Activated CD4-positive, alpha-beta T cell treated with anti-CD3 and anti-CD28 coated beads, Interleukin-2, amount 50 U/mL, for 48 hours (primary cell): Measurements from ENCODE around the gene AMBRA1.

Experiments
- DNase-seq, 2 experiments: peaks; one replicate each; pipeline ENCODE4 v3.0.0-alpha.2; 2020

AMBRA1 gene

DNA sequence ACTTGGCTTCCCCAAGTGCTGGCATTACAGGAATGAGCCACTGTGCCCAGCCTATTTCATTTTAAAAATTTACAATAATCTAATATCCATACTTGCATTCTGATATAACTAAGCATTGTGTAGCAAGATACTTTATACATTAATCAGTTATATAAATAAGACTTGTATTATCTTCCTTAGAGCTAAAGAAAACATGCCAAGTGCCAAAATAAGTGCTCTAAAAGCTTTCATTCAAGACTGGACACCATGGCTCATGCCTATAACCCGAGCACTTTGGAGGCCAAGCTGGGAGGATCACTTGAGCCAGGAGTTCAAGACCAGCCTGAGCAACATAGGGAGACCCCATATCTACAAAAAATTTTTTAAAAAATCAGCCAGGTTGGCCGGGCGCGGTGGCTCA, 123.9 kb downstream of the AMBRA1 start:
- DNase-seq: no peak

DNA sequence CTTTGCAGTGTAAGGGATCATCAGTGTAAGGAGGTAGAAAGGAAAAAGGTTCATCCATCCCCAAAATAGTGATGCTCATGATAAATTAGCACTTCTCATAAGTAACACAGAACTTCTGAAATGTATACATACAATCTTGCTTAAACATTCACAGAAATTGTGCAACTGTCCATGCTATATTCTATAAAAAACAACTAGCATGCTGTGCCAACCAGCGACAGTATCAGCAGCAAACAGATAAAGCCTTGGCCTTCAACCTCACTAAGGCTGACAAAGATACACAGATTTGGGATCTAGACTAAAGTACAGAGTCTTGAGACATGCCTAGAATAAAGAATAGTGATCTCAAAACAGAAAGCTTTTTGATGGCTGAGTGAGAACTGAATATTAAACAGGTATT, 128.1 kb downstream of the AMBRA1 start:
- no peak for DNase-seq

DNA sequence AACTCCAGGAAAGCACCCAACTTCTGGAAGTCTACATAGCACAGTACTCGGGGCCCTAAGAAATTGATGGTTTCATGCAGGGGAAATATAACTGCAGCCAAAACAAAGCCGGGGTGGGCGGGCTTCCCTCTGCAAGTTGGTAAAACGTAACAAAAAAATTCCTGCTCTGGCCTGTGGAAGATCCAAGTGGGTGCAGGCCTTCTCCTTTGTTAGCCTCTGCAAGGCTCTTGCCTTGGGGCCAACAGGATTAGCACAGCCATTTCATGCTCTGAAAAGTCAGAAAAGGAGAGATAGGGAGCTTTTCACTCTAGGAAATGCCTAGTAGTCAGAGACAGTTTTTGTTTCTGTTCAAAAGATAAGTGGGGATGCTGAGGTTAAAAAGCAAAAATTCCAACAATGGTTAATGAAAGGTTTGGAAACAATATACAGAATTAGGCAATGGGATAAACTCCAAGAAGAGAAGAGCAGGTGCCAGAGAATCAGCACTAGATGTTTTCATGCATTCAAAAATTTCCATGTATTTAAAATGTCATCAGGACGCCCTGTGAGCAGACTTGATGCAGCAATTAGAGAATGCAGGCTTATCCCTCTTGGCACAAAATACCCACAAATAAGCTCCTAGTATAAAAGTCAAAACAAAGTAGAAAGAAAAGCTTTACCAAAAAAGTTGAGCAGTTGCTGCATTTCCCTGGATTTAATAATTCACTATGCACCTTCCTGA, 130.0 kb downstream of the AMBRA1 start:
- no peak for DNase-seq

GRCh38 chr11:46461461-46461927, 132.3 kb downstream of the AMBRA1 start:
- no peak for DNase-seq

GRCh38 chr11:46458491-46458890, 135.3 kb downstream of the AMBRA1 start:
- no peak for DNase-seq

DNA sequence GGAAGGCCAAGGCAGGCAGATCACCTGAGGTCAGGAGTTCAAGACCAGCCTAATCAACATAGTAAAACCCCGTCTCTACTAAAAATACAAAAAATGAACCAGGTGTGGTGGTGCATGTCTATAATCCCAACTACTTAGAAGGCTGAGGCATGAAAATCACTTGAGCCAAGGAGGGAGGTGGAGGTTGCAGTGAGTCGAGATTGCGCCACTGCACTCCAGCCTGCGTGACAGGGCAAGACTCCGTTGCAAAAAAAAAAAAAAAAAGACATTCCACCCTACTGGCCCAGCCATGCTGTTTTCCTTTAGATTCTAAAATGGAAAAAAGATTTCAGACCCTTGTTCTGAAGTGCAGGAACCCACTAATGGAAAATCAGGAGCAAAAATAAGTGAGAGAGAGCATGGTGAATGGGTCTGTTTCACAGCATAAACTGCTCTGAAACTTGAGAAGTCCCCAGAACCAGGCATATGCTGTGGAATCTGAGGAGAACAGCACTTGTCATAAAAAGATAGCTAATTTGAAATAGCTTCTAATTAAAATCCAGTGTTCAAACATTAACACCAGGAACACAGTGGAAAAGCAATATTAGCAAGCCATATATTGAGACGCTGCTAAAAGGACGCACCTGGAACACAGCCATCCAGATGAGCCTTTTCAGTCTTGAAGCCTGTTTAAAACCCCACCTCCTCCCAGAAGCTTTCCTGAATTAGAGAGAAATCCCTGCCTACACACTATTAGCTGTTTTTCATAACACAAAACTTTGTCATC, 136.0 kb downstream of the AMBRA1 start:
- DNase-seq: no peak

DNA sequence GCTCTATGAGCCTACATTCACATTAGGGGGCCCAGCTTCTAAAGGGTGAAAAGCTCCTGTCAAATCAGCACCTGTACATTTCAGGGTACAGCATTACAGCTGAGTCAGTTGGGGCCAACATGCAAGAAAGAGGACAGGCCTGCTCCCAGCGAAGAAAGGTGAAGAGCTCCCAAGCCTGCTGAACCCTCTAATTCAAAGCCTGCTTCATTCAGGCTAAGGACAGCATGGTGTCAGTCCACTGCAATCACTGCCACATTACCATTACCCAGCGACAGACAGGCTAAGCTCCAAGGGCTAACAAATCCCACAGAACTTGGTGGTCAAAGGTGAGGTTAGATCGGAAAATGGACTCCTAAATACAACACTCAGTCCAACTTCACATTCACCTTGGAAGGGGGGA, 136.8 kb downstream of the AMBRA1 start:
- no peak for DNase-seq

GRCh38 chr11:46456269-46457001, 137.4 kb downstream of the AMBRA1 start:
- no peak for DNase-seq

DNA sequence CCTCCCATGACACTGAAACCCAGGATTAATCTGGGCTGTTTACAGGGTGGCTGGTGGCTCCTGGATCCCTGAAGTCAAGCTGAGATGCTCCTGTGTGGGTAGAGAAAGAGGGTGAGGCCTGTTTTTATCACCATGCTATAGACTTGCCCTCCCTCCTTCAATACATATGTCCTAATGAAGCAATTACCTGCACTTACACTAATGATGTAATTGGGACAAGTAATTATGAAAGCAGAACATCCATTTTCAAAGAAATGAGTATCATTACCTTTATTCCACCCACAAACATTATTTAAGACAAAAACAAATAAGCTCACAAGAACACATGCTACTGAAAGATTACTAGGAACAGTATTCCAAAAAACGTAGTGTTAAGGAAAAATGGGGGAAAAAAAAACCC, 138.0 kb downstream of the AMBRA1 start:
- DNase-seq: no peak

- DNase-seq: no peak
Observed at GRCh38 chr11:46452918-46453517, 140.8 kb downstream of the AMBRA1 start.

GRCh38 chr11:46451759-46452158, 142.1 kb downstream of the AMBRA1 start:
- no peak for DNase-seq

GRCh38 chr11:46450846-46451477, 142.9 kb downstream of the AMBRA1 start:
- no peak for DNase-seq

DNA sequence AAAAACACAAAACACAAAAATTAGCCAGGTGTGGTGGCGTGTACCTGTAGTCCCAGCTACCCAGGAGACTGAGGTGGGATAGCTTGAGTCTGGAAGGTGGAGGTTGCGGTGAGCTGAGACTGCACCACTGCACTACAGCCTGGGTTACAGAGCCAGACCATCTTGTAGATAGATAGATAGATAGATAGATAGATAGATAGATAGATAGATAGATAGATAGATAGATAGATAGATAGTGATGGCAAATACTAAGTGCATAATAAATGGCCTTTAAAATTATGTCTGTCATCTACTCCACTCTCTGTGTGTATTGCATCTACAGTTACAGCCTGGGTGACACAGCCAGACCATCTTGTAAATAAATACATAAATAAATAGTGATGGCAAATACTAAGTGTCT, 146.3 kb downstream of the AMBRA1 start:
- DNase-seq: no peak

- DNase-seq: no peak
Observed at GRCh38 chr11:46445920-46446771, 147.7 kb downstream of the AMBRA1 start.

DNA sequence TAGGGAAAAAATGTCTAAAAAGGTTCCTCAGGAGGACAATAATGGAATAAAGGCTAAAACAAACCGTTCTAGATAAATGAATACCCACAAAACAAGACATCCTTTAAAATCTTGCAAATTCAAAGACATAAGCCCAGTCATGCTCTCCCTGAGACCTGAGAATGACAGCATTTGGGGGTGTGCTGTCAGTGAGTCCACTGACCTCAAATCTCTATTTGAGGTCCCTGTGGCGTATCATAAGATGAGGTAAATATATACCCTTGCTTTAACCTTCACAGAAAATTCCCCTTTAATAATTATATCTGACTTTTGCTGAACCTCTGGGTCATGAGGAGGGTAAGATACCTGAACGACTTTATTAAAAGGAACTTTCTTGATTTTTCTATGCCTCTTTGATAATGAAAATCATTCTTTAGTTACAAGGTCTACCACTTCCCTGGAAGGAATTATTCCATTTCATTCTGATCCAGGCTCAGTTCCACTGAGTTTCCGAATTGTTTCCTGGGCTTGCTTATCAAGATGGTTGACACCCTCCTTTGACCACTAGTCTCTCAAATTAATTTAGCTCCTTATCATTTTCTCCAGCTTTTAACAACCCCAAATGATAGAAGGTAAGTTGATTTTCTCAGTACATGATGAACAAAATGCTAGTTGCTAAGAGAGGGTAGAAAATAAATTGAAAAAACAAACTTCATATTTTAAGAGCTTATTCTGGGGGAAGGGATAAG, 148.5 kb downstream of the AMBRA1 start:
- no peak for DNase-seq

DNA sequence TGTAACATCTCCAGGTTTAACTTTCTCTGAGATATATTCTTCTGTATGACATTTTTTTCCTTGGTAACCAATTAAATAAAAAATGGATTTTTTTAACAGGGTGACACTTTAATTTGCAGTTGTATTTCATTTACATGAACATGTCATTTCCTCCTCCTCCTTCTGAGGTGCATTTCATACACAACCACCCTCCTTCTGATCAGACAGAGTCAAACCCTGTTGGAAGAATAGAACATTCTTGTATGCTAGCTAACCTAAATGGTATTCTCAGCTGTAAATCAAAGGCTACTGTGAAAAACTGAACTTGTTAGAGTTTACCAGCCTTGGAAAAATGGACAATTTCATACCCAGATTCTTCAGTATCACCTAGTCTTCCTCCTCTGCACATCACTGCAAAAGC, 149.5 kb downstream of the AMBRA1 start:
- DNase-seq: no peak

DNA sequence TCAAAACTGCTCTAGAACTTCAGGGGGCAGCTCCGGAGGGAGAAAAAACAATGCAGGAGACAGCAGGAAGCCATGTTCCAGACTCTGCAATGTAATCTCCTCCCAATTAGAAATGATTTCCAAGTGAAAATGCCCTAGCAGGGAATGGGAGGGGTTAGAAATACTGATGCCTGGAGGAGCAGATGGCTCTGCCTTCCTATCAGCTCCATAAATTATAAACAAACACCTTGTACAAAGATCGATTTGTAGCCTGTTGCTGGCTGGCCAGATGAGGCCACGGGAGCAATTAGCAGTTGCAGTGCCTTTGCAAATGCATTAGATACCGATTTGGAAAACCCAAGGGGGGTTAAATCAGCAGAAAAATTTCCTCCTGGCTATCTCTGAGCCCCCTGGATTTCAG, 155.6 kb downstream of the AMBRA1 start:
- DNase-seq: no peak

DNA sequence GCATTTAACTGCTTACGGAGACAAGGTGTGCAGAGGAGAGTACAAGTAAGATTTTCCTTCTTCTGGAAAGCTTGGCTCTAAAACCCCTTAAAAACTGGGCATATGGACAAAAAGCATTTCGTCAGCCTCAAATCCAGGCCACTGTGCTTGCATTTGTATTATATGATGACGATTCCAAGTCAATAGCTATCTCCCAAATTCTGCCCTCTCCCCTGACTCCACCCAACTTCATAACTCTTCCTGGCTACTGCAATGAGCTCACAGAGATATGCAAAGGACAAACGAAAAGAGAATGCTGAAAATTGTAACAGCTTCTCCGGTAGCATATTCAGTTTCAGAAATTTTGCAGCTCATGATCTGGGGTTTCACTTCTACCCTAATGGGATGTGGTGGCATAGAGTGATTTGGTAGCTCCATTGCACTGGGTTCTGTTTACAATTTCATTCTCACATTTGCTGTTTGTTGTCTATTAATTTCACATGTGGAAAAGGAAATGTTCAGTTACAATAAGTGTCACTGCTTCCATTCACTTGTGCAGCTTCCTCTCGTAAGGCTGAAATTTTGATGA, 156.6 kb downstream of the AMBRA1 start:
- no peak for DNase-seq

- no peak for DNase-seq
Observed at GRCh38 chr11:46436113-46436512, 157.7 kb downstream of the AMBRA1 start.

GRCh38 chr11:46435679-46436078, 158.1 kb downstream of the AMBRA1 start:
- no peak for DNase-seq

GRCh38 chr11:46431211-46431610, 162.6 kb downstream of the AMBRA1 start:
- DNase-seq: no peak
